GM15510 (cell line): Measurements from ENCODE around the gene CCDC137.

Experiments used
- POLR2A ChIP-seq: IDR thresholded peaks from 3 replicates; pipeline ENCODE4 v1.6.1; 2011; ENCODE audit warnings: borderline replicate concordance; ENCODE audit not compliant: insufficient read length; ENCODE audit errors: extremely low read depth

CCDC137 gene

GRCh38 chr17:81712468-81713003, 46.0 kb downstream of the CCDC137 start:
- no peak for TF ChIP-seq POLR2A

GRCh38 chr17:81713004-81713555, 46.5 kb downstream of the CCDC137 start:
- TF ChIP-seq POLR2A, result no peak

DNA sequence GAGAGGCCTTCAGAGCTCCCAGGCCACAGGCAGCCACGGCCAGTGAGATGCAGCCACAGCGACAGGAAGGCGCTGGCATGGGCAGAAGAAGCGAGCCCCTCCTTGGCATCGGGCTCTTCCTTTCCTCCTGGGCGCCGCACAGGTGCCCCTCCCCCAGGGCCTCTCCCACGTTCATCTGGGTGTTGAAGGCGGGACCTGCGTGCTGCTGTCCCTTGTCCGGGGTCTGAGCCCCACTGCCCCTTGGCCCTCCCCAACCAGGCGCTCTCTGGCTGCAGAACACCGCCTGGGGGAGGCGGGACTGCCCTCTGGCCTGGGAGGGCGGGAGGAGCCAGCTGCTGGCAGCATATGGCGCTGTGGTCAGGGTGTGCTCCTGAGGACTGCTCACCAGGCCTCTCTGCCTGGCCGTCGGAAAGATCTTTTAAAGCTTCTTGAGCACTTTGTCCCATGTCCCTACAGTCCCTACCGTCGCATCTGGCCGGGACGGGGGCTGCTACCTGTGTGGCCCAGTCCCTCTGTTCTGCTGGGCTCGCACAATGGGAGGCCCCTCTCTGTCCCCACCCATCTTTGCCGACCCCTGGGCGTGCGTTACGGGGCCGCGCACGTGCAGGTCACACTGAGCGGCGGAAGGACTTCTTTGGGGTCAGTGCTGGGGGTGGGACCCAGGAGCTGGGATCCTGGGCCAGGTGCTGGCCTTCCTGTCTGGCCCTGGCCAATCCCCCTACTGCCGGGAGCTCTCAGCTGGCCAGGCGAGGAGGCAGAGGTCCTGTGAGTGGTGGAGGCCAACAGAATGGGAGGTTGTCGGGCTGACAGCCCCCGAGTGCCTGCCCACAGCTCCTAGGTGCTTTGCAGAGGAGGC, 47.2 kb downstream of the CCDC137 start:
- no peak for TF ChIP-seq POLR2A

DNA sequence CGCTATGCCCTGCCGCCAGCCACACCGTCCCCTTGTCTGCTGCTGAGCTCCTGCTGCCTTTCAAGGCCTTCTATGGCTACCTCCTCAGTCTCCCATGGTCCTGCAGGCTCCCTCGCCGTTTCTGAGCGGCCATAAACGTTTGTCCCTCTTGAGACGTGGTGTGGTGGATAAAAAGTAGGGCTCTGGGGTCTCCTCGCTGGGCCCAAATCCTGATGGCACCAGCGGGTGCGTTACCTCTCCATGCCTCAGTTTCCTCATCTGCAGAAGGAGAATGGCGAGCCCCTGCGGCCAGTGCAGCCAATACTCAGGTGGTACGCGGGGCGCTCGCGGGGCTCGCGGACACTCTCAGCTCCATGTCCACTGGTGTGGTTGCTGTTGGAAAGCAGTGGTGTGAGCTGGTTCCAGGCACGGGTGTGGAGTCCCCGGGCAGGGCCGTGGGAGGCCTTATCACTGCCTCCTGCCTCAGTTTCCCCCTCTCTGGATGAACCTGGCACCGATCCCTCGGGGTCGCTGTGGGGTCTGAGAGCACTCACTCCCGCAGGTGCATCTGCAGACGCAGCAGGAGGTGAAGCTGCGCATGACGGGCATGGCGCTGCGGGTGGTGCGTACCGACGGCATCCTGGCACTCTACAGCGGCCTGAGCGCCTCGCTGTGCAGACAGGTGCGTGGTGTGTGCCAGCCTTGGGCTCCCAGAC, 48.0 kb downstream of the CCDC137 start:
- no peak for TF ChIP-seq POLR2A

GRCh38 chr17:81715107-81715871, 48.8 kb downstream of the CCDC137 start:
- no peak for TF ChIP-seq POLR2A

DNA sequence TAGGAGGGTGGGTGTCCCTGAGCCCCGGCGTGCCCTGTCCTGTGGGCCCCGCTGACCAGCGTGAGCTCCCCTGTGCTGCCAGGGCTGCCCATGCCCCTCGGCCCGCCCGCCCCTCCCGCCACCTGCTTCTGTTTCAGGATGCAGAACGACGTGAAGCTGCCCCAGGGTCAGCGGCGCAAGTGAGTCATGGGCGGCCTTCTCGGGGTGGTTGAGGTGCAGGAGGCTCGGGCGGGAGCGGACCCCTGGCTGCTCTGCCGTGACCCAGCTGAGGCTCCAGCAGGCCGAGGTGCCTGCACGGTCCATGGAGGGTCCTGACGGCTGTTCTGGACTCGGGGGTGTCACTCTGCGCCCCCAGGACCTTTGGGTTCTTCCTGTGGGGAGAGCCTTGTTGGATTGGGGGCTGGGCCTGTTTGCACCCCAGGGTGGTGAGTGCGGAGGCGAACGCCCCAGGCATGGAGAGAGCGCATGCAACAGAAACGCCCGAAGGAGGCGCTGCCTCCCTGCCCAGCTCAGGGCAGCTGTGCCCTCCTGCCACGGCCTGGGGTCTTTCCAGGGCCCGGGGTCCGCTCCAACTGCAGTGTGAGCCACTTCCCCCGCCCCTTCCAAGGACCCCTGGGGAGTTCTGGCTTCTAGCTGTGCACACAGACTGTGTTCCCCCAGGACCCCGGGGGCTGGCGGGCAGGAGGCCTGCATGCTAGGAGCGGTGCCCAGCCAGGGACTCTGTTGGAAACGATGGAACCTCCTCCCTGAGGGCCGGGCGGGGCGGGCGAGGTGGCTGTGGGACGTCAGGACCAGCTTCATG, 49.5 kb downstream of the CCDC137 start:
- no peak for TF ChIP-seq POLR2A

GRCh38 chr17:81716674-81716996, 50.1 kb downstream of the CCDC137 start:
- no peak for TF ChIP-seq POLR2A

- TF ChIP-seq POLR2A, result no peak
Observed at GRCh38 chr17:81717049-81717765, 50.7 kb downstream of the CCDC137 start.

- no peak for TF ChIP-seq POLR2A
Observed at GRCh38 chr17:81717766-81718089, 51.2 kb downstream of the CCDC137 start.

DNA sequence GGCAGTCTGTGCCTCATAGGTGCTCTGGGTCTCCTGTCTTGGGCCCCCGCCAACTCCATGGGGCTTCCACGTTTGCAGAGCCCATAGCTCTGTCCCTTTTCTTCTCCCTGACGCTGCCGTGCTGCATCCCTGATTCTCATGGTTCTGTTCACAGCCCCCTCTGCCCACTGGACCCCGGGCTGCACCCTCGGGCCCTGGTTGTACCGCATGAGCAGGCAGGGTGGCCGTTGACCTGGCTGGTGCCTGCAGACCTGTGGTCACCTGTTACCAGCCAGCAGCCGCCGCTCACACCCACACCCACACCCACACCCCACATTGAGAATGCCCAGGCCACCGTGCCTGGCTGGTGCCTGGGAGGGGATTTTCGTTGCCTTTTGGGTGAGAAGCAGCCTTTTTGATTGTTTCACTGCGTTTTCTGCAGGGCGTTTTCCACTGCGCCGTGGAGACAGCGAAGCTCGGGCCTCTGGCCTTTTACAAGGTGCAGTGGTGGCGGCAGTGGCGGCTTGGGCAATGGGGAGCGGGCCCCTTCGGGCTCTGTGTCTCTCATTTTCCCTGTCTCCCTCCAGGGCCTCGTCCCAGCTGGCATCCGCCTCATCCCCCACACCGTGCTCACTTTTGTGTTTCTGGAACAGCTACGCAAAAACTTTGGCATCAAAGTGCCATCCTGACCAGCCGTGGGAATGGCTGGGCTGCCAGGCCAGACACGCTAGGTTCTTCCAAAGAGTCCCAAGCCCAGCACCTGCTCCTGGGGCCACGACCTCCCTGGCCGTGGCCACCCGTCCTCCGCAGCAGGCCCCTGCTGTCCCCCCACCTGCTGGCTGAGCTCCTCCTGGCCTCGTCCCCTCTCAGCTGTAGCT, 53.1 kb downstream of the CCDC137 start:
- no peak for TF ChIP-seq POLR2A

- TF ChIP-seq POLR2A, result no peak
Observed at GRCh38 chr17:81720267-81721071, 53.9 kb downstream of the CCDC137 start.
